OCI-LY1 (cell line): ENCODE results near the gene TLE6.

Source experiments
- H2AFZ ChIP-seq: fragments of 200-600 bp; sonication (generic), shearing (Covaris generic); 2 replicates; pipeline ENCODE4 v1.6.0; 2014; ENCODE audit warnings: antibody characterized with exemption, mild to moderate bottlenecking, low read length
- H3F3A ChIP-seq: fragments of 200-600 bp; sonication (generic), shearing (Covaris generic); 2 replicates; pipeline ENCODE4 v1.6.0; 2014; ENCODE audit warnings: mild to moderate bottlenecking, antibody characterized with exemption, low read length, moderate library complexity; ENCODE audit not compliant: insufficient read depth
- H3K27ac ChIP-seq: fragments of 200-600 bp; sonication (generic); 2 replicates; pipeline ENCODE4 v1.5.1; 2014; ENCODE audit warnings: low read length, mixed run types, mild to moderate bottlenecking, low read depth; ENCODE audit not compliant: poor library complexity, severe bottlenecking
- H3K27me3 ChIP-seq: fragments of 200-600 bp; sonication (generic); 2 replicates; pipeline ENCODE4 v1.6.0; 2014; ENCODE audit warnings: antibody characterized with exemption, mild to moderate bottlenecking, low read length, moderate library complexity; ENCODE audit not compliant: insufficient read depth
- H3K36me3 ChIP-seq: fragments of 200-600 bp; sonication (generic); 2 replicates; pipeline ENCODE4 v1.6.1; 2014; ENCODE audit warnings: mild to moderate bottlenecking, antibody characterized with exemption, low read length, moderate library complexity, mixed read lengths; ENCODE audit not compliant: insufficient read depth
- H3K4me1 ChIP-seq: fragments of 200-600 bp; sonication (generic); 2 replicates; pipeline ENCODE4 v1.5.1; 2014; ENCODE audit warnings: mild to moderate bottlenecking, low read length, moderate library complexity; ENCODE audit not compliant: insufficient read depth, severe bottlenecking
- H3K4me2 ChIP-seq: fragments of 200-600 bp; sonication (generic), shearing (Covaris generic); 2 replicates; pipeline ENCODE4 v1.6.1; 2014; ENCODE audit warnings: low read length
- H3K4me3 ChIP-seq: fragments of 200-600 bp; sonication (generic); 2 replicates; pipeline ENCODE4 v1.5.1; 2014; ENCODE audit warnings: low read length, low read depth, mild to moderate bottlenecking, mixed read lengths; ENCODE audit not compliant: poor library complexity, severe bottlenecking
- H3K79me2 ChIP-seq: fragments of 200-600 bp; shearing (Covaris generic); 2 replicates; pipeline ENCODE4 v1.6.1; 2016; ENCODE audit warnings: mixed run types, low read length, mixed read lengths; ENCODE audit not compliant: insufficient read depth
- H3K9ac ChIP-seq: fragments of 200-600 bp; sonication (generic), shearing (Covaris generic); 2 replicates; pipeline ENCODE4 v1.6.1; 2014; ENCODE audit warnings: mild to moderate bottlenecking, low read length, mixed read lengths
- H3K9me2 ChIP-seq: fragments of 200-600 bp; sonication (generic), shearing (Covaris generic); 2 replicates; pipeline ENCODE4 v1.6.1; 2014; ENCODE audit warnings: low read depth, mild to moderate bottlenecking, low read length, mixed read lengths
- H3K9me3 ChIP-seq: fragments of 200-600 bp; shearing (Covaris generic); 2 replicates; pipeline ENCODE4 v1.6.1; 2014; ENCODE audit warnings: low read length, mixed read lengths
- H4K20me1 ChIP-seq: fragments of 200-600 bp; sonication (generic), shearing (Covaris generic); 2 replicates; pipeline ENCODE4 v1.6.0; 2016; ENCODE audit warnings: mild to moderate bottlenecking, low read length; ENCODE audit not compliant: insufficient read depth
- CTCF ChIP-seq: fragments of 200-600 bp; sonication (generic), shearing (Covaris generic); IDR thresholded peaks from 2 replicates; pipeline ENCODE4 v1.5.1; 2017; ENCODE audit warnings: mild to moderate bottlenecking, antibody characterized with exemption, low read length, moderate library complexity, mixed read lengths
- EZH2 ChIP-seq: fragments of 200-600 bp; sonication (generic), shearing (Covaris generic); IDR thresholded peaks from 2 replicates; pipeline ENCODE4 v1.8.0; 2017; ENCODE audit warnings: borderline replicate concordance, mixed run types, mild to moderate bottlenecking, antibody characterized with exemption, low read length, moderate library complexity, mixed read lengths

TLE6 gene

GRCh38 chr19:3041327-3041726 lies 64.0 kb downstream of the TLE6 start:
- H3K4me1 ChIP-seq = peaks cover 2% of the 10 kb centered on the region
- no peaks in the 10 kb centered on the region for H3K9me3 ChIP-seq
- H3K9ac ChIP-seq = no peak overlapping the region
- H4K20me1 ChIP-seq = no peaks in the 10 kb centered on the region
- no peaks in the 10 kb centered on the region for H3K9me2 ChIP-seq
- no peaks in the 10 kb centered on the region for H3K36me3 ChIP-seq
- no peak overlapping the region for H3K4me2 ChIP-seq
- TF ChIP-seq EZH2 (no peak), CTCF (no peak)
- H3K27me3 ChIP-seq = peaks cover 18% of the 10 kb centered on the region; the same call in 1 of the 2 replicates
- H2AFZ ChIP-seq = no peak overlapping the region
- H3K79me2 ChIP-seq = no peaks in the 10 kb centered on the region
- H3K4me3 ChIP-seq = no peak overlapping the region
- no peak overlapping the region for H3K27ac ChIP-seq
- no peaks in the 10 kb centered on the region for H3F3A ChIP-seq

- peaks cover 18% of the 10 kb centered on the region; the same call in 1 of the 2 replicates for H3K27me3 ChIP-seq
These were observed 64.6 kb downstream of the TLE6 start for GRCh38 chr19:3041761-3042620.

GRCh38 chr19:3042621-3043267 lies 65.4 kb downstream of the TLE6 start:
- Histone ChIP-seq H3K79me2 (no peaks in the 10 kb centered on the region), H4K20me1 (no peaks in the 10 kb centered on the region), H3K36me3 (no peaks in the 10 kb centered on the region), H3K4me2 (no peak overlapping the region), H3K4me3 (no peak overlapping the region), H3F3A (no peaks in the 10 kb centered on the region), H2AFZ (no peak overlapping the region), H3K4me1 (no peaks in the 10 kb centered on the region), H3K9ac (no peak overlapping the region), H3K9me2 (no peaks in the 10 kb centered on the region), H3K27me3 (peaks cover 13% of the 10 kb centered on the region; the same call in 1 of the 2 replicates), H3K27ac (no peak overlapping the region), H3K9me3 (no peaks in the 10 kb centered on the region)
- TF ChIP-seq CTCF = no peak
- no peak for TF ChIP-seq EZH2

More at GRCh38 chr19:3041761-3042620, 64.6 kb downstream of the TLE6 start:
- H3K4me3 ChIP-seq = no peak overlapping the region
- no peak overlapping the region for H3K4me2 ChIP-seq
- H3K79me2 ChIP-seq = no peaks in the 10 kb centered on the region
- no peak for TF ChIP-seq EZH2
- no peak for TF ChIP-seq CTCF
- no peaks in the 10 kb centered on the region for H3K36me3 ChIP-seq
- H2AFZ ChIP-seq = no peak overlapping the region
- no peak overlapping the region for H3K9ac ChIP-seq
- H3F3A ChIP-seq = no peaks in the 10 kb centered on the region
- no peaks in the 10 kb centered on the region for H3K9me3 ChIP-seq
- H3K4me1 ChIP-seq = no peaks in the 10 kb centered on the region
- no peak overlapping the region for H3K27ac ChIP-seq
- no peaks in the 10 kb centered on the region for H4K20me1 ChIP-seq
- no peaks in the 10 kb centered on the region for H3K9me2 ChIP-seq
